NK-92 (cell line): Measurements from ENCODE around the gene BAG1.

ENCODE experiments used
- DNase-seq: peaks from one replicate; lab custom pipeline; 2025; ENCODE audit not compliant: unreplicated experiment; lab: John Stamatoyannopoulos, UW

The BAG1 gene

DNA sequence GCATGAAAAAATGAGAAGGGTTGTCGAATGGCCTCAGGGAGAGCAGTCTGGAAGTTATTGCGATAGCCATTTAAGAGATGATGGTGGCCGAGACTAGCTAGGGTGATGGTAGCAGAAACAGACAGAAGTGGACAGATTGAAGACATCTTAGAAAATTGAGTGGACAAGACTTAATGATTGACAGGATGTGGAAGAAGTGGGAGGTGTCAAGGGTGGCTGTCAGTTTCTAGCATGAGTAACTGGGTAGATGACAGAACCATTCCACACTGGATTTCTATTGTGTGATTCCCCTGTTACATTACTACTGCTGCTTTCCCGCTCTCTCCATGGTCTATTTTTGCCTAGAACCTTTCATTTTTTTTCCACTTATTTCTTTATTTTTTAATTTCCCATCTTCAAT lies 13.0 kb upstream of the BAG1 start:
- DNase-seq, result no peak

DNA sequence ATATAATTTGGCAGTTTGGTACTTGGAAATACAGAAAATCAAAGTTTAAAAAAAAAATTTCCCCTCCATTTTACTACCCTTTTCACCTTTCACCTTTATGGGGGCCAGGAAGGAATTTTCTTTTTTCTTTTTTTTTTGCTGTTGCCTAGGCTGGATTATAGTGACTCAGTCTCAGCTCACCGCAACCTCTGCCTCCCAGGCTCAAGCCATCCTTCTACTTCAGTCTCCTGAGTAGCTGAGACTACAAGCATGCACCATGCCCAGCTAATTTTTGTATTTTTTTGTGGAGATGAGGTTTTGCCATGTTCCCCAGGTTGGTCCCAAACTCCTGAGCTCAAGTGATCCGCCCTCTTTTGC lies 9.4 kb upstream of the BAG1 start:
- no peak for DNase-seq

DNA sequence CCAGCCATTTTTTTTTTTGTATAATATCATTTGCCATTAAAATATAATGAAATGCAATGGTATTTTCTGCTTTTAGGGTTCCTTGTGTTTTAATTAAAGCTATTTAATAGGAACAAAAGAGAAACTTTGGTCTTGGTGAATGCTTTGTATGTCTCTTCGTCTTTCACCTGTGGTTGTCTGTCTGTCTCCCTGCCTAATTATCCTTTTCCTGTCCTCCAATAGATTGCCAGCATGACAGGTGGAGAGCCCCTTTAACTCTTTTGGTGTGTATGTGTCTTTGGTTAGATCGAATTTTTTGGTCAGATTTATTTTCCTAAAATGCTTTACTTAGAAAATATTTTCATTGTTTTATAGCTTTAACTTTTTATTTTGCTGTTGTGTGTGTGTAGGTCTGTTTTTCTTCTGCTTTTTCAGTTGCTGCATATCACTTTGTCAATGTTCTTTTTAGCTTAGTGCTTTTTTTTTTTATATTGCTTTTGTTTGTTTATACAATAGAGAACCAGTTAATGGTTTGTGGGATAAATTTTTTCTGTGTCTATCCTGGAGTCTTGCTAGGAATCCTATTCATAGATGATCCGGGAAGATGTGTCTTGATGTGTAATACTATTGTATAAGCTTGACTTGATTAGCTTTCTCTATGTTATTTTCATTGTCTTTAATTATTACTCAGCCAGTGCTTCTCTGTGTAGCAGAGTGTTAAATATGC lies 8.9 kb upstream of the BAG1 start:
- DNase-seq, result no peak

DNA sequence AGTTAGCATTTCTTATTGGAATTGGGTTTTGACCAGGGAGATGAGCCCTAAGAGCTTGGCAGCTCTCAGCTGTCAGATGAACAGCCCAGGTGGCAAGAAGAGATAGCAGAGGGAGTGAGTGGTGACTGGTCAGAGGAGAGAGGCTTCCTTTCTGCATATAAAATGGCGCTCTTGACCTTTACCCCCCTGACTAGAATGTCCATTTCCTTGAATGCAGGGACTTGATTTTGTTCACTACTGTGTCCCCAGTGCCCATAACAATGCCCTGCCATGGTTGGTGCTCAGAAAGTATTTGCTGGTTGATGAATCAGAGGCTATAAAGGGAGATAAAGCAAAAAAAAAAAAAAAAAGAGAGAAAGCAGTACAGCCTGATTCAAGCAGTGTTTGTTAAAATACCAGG lies 7.6 kb upstream of the BAG1 start:
- no peak for DNase-seq

DNA sequence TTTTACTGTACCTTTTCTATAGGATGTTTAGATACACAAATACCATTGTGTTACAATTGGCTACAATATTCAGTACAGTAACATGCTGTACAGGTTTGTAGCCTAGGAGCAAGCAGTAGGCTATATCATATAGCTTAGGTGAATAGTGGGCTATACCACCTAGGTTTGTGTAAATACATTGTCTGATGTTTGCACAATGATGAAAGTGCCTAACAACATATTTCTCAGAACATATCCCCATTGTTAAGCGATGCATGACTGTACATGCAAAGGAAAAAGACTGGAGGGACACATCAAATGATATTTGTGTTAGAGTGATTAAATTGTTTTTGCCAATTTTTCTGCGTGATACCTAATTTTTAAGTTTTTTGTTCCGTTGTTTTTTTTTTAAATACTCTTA lies 5.6 kb upstream of the BAG1 start:
- no peak for DNase-seq

DNA sequence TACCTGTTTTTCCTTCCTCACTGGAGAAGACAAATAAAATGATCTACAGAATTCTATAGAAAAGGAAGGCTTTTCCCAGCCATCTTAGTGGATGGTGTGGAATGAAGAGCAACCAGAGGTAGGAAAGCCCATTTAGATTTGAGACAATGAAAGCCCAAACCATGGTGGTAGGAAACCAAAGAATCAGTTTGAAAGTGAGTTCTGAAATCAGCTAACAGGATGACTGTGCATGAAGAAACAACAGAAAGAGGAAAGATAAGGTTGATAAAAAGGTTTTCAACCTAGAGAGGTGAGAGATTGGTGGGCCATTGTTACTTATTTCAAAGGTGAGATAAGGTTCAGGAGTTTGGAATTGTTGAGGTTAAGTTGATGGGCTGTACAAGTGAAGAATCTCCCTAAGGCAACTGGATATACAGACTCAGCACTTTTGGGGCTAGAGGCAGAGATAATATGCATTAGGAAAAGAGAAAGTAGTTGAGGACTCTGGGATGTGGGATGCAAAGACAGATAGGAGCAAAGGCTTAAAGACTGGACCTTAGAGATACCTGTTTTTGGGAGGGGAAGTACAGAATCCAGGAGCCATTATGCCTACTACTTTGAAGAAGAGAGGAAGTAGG lies 2.8 kb upstream of the BAG1 start:
- DNase-seq, result no peak

DNA sequence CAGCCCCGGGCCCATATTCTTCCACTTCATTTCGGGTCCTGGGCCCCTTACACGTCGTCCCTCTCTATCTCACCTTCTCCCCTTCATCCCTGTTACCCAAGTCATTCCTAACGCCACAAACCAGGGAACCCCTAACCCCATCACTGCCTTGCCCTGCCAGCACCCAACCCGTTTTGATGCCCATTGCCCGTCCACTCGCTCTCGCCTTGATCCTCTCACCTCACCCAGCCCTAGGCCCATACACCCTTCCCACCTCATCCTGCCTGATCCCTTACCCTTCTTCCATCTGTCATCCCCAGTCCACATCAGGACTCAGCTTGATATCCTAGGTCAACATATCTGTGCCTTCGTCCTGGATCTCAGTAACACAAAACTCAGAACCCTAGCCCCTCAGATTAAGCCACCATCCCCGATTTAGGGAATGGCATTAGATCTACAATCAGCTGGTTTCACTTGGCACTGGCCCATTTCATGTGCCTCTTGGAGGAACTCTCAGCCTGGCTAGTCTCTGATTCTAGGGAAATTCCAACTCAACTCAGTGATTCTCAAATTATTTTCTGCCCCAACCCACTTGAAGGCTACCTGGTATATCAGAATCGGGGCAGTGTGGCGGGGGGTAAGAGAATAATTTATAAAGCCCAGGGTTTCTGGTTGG lies 830 bp upstream of the BAG1 start:
- DNase-seq, result no peak

DNA sequence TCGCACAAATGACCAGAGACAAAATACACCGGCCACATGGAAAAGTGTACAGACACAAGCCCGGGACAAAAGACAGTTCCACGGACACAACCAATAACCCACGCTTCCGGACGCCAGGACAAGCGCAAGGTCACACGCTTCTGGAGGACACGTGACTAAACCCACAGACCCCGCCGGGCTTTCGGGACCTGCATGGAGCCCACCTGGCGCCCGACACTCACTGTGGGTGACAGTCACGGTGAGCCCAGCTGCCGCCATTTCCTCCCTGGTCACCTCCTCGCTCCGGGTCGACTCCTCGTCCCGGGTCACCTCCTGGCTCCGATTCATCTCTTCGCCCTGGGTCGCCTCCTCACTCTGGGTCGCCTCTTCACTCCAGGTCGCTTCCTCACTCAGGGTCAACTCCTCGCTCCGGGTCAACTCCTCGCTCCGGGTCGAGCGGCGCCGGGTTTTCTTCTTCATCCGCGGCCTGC lies 470 bp downstream of the BAG1 start:
- DNase-seq, result no peak

DNA sequence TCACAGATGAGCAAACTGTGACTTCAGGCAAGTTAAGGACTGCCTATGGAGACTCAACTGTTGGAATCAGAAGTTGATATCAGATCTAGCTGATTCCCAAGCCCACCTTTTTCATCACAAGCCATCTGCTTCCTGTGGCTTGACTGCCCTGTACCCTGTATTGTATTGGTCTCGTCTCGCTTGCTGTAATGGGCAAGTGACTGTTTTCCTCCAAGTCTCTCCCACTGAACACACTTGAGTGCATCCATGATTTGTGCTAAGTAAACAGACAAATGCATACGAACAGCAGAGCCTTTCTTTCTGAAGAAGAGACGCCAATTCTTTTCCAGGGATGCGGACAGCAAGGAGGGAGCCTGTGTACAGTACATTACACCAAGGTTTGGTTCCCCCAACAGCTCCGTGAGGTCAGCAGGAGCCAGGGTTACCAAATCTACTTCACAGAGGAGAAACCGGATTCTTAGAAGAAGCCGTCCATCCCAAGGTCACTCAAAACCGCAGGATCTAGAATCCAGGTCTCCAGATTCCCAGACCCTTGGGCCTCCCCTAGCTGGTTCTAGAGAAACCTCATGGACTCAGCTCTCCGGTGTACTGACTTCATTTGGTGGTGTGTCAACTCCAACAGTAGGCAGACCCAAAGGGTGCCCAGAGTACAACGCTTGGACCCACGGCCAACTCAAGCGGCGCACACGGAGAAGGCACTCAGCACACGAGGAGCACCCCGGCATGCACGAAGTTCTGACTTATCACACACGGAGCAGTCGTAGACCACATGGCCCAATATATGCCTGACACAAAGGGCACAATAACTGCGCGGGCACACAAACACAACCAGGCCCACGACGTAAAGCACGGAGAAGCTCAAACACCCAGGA lies 1.1 kb downstream of the BAG1 start:
- no peak for DNase-seq

DNA sequence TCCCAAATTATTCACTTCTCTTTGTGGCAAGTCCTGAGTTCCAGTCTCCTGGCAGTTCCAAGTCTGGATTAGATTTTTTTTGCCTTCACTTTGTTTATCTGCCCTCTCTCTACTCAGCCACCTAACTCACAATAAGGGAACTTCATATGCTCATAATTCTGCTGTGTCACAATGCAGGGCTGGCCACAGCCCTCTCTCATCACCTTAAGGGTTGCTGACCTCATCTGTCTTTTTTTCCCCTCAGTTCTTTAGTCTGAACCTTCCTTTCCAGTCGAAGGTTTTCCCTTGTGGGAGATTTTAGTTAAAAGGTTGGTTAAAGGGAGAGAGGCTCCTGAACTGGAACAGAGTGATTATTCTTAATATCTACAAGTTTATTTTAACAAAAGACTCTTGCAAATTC lies 4.1 kb downstream of the BAG1 start:
- no peak for DNase-seq

DNA sequence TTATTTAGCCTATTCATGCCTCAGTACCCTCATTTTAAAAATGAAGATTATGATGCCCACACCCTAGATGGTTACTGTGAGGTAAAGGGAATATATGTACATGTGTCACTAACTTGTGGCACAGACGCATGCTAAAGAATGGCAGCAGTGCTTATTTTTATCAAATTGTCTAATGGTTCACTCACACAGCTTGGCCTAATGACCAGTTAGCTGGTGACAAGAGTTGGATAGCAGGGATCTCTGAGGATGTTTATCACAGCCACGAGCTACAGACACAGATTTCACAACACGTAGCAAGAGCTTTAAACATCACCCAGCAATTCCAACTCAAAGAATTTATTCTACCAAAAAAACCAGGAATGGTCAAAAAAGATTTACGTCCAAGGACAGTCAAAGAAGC lies 7.2 kb downstream of the BAG1 start:
- no peak for DNase-seq

DNA sequence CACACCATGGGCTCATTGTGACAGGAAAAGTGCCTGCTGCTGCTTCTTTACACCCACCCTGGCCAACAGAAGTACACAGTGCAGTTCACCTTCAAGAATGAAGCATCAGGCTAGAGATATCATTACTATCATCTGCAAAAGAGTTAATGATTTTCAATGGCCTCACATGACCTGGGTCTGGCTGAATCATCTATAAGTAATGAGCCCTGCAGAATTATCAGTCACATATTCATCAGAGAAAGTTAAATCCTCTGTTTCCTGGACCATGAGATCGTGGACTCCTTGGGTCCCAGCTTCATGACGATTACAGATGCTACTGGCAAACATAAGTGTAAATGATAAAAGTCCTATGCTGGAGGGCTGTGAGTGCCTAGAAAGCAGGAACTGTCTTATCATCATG lies 8.3 kb downstream of the BAG1 start:
- no peak for DNase-seq

DNA sequence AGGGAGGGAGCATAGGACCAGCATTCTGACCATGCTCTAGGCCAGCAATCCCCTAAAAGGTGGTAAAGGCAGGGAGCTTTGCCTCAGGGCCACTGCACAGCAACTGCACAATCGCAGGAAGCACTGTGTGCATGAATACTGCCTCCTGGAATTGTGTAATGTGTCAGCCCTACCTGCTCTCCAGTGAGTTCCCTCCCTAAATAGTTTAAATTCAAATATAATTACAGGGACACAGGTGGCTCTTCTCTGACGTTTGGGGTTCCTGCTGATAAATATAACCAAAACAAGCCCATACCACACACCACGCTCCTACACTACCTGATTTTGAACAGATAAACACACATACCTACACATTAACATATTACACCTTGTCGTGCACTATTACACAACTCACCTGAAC lies 9.0 kb downstream of the BAG1 start:
- DNase-seq, result no peak

DNA sequence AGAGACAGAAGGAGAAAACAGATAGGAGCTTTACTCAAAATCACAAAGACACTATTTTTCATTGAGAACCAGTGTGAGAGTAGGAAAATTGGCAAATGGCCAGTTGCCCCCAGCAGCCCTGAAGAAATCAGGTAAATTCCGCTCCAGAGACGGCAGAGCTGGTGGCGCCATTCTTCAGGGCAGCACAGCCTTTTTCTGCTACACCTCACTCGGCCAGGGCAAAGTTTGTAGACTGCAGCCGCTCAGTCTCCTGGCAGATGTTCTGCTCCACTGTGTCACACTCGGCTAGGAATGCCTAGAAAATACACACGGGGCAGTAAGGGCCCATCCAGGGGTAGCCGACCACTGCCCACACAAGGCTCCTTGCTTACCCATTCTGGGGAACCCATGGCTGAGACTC lies 9.5 kb downstream of the BAG1 start:
- no peak for DNase-seq

DNA sequence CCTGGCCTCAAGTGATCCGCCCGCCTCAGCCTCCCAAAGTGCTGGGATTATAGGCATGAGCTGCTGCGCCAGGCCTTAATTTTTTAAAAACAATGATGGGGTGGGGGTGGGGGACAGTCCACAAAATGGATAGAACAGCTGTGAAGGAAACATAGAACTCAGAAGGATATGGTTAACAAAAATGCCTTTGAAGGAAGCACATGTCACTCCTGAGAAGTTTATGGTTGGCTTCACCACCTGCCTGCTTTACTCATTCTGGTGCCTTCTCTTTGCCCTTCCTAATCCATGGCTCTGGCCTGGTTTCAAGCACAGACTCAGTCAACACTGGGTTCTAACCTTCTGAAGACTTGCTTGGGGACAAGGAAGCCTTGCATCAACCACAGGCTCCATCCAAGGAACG lies 10.3 kb downstream of the BAG1 start:
- no peak for DNase-seq

DNA sequence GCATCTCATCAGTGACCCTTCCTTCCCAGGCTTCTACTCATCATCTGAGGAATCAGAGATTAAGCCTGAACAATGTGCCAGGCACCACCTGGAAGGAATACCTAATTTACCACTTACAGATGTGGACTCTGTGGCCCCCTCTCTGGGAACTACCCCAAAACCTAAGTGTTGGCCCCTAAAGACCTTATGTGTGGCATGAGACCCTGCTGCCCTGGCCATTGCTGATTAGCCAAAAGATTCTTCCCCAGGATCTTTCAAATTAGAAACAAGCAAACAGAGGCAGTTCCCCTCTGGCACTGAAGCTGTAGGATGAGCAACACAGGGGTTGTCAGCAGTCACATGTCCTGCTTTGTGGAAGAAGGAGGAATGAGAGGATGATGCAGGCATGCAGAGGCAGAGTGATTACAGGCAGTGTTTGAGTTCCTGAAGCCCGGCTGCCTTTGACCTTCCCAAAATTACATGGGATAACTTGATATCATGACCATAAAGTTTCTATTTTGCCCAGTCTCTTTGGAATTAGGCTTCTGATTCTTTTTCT lies 14.0 kb downstream of the BAG1 start:
- DNase-seq, result no peak

DNA sequence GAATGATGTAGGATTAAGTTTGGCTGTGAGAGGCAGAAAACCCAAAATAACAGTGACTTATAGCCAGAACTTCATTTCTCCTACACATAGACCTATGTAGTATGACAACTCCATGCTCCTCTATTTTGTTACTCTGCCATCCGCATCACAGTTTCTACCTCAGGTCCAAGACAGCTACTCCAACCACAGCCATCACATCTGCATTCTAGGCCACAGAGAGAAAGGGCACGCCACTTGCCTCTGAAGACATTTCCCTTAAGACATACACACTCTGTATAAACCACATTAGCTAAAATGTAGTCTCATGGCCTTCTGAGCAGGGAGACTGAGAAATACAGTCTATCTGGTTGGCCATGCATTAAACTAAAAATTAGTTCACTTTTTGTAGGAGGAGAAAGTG lies 14.5 kb downstream of the BAG1 start:
- no peak for DNase-seq

DNA sequence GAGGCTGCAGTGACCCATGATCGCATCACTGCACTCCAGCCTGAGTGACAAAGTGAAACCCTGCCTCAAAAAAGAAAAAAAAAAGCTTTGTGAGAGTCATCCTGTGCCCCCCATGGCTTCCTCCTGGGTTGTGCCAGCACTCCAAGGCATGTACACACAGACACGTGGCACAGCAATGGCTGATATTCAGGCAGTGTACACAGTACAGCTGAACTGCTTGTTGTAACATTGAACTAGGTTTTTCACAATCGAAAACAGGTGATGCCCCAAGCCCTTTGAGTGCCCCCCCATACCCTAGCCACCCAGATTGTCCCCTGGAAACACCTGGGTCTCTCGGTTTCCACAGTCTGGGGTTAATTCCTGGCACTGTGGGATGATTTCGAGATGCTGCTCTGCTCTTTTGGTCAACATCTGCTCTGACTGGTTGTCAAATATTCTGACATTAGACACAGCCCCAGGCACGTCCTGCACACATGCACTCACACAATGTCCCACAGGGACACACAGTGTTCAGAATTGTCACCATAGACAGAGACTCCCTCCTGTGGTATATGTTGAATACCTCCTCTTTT lies 15.3 kb downstream of the BAG1 start:
- DNase-seq, result no peak

DNA sequence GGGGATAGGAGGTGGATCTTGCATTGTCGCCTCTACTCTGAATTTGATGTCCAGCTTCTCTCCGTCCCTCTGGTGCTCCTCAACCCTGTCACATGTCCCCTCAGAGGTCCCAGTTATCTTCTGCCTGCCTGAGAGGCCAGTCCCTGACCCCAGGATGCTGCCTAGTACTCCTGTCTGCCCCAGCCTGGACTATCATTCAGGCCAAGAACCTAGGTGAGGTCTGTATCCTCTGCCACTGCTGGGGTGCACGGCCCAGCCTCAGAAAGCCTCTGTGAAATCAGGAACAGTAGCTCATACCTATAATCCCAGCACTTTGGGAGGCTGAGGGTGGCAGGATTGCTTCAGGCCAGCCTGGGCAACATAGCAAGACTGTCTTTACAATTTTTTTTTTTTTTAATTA lies 15.9 kb downstream of the BAG1 start:
- DNase-seq, result no peak

DNA sequence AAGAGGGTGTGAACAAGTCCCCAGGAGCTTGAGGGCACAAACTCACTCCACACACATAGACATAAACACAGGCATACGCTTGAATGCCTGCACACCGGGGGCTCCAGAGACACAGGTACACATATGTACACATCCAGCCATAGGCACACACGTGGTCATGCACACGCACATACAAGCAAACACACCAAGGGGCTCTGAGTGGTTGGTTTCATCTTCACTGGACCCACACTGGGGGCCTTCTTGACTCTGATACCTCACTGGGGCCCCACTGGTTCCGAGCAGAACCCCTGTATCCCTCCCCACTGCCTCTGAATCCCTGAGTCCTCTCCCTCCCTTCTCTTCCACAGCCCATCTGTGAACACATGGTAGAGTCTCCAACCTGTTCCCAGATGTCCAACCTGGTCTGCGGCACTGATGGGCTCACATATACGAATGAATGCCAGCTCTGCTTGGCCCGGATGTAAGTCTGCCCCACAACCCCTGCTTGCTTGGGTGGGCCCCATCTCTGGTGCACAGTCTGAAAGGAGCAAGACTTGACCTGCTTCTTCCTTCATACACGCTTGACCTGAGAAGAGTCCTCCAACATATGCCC lies 18.1 kb downstream of the BAG1 start:
- DNase-seq, result no peak

DNA sequence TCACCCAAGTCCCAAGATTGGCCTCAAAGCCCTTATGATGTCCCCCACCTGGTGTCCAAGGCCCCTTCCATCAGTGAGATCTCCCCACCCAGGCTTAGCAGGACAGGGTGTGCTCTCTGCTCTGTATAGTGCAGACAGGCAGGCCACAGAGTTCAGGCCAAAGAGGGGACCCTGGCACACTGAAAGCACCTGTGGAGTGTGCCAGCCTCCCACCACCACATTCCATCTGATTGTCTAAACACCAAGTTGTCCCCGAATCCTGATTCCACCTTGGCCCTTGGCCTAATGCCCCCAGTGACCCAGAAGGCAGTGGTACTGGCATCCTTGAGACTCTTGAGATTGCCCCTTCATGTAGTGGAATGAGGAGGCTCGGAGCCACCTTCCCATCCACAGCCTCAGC lies 19.2 kb downstream of the BAG1 start:
- DNase-seq, result no peak
